Pancreas (tissue), 10 donors: Measurements from ENCODE around the gene SH2D4B. TPM values are rescaled to one million over a fixed set of nuclear protein-coding genes. Genes with fewer than 3 reads are reported as not detected.
A peak's percentile ranks its signal among the peaks of the same experiment; 100 is the strongest.

Source experiments
- ATAC-seq, 4 donors: fragments of 200-7000 bp; cut with Tn5 transposase; one replicate each; pipeline versions ENCODE4 v1.8.0 to v1.9.1; 2020; ENCODE audit warnings: mild to moderate bottlenecking in 4 of 4, moderate library complexity in 4 of 4
- DNase-seq, 6 donors: peaks; one replicate each; pipeline ENCODE4 v3.0.0-alpha.2; 2020
- FAIRE-seq: peaks from 2 replicates; lab custom pipeline; 2012; peaks lifted over from hg19 to GRCh38; lab: Jason Lieb, UNC
- H3K27ac ChIP-seq, 4 donors: fragments of 200-600 bp; sonication (generic); 1 replicate in 3 of 4; 2 replicates in 1 of 4; pipeline versions ENCODE4 v1.5.0 to v1.8.0; 2020
- H3K27me3 ChIP-seq, 4 donors: fragments of 200-600 bp; one replicate each; pipeline ENCODE4 v1.8.0; 2021
- H3K36me3 ChIP-seq, 3 donors: fragments of 200-600 bp; sonication (generic) in 1 of 3; one replicate each; pipeline versions ENCODE4 v1.5.0 to v1.8.0; 2020 to 2021
- H3K4me1 ChIP-seq, 3 donors: fragments of 200-600 bp; one replicate each; pipeline ENCODE4 v1.8.0; 2021
- H3K4me3 ChIP-seq, 4 donors: fragments of 200-600 bp; sonication (generic) in 2 of 4; one replicate each; pipeline versions ENCODE4 v1.5.0 to v1.8.0; 2020 to 2021
- H3K9me3 ChIP-seq, 4 donors: fragments of 200-600 bp; one replicate each; pipeline ENCODE4 v1.8.0; 2021
- WGBS, 2 donors: extraction: QIAGEN DNeasy Blood & Tissue Kit; methylation state at CpG; one replicate each; pipeline ENCODE4 v1.1.7; 2013; 5-methylcytosine and 5-hydroxymethylcytosine counted together
- intact Hi-C, 3 donors: fragments of 100-400 bp; cut with DNase I; formaldehyde crosslinking; loops; one replicate each; pipeline versions ENCODE4 v1.11.1 to v1.14.2; 2022
- polyA plus RNA-seq, 2 donors: library from polyadenylated mRNA; stranded (reverse); fragments of 200-250 nt; gene quantifications; one replicate each; pipeline ENCODE4 v1.2.3, GENCODE V29; 2013
- total RNA-seq, 6 donors: library from RNA; stranded (reverse); fragmentation: NEBNext Ultra II Directional in 4 of 6; extraction: Animal tissue kit (Norgen Biotek cat#: 25700) in 4 of 6; gene quantifications; one replicate each; pipeline versions ENCODE4 v1.2.1 to v1.2.4, GENCODE V29; 2021 to 2023
- TF ChIP-seq, protein P1 (sequence below), 4 donors: fragments of 200-600 bp; sonication (generic) in 3 of 4; IDR thresholded peaks; one replicate each; pipeline versions ENCODE4 v1.5.0 to v1.8.0; 2021; ENCODE audit warnings: antibody characterized with exemption in 4 of 4
- donor health status: healthy with polysubstance abuse.
- donor health status: DM: no; HTN: no; CAD: no; lungs with moderate emphysema.
- donor health status: DM: no; HTN: no; CAD: no.
- donor health status: control.
- donor health status: control.
- donor health status: Bipolar disorder and iron deficiency.
- donor health status: DM: yes; HTN: yes; CAD: no.
- donor health status: DM: no; HTN: no; CAD: no.
- donor health status: DM: no; HTN: no; CAD: no.
- donor health status: DM: yes; HTN: yes; CAD: no.

The SH2D4B gene
- total and polyA plus RNA-seq, 8 donors, result 0.02 TPM; not detected in 7

GRCh38 chr10:80598084-80598798, 60.5 kb downstream of the SH2D4B start:
- intact Hi-C loops, result no loop called here
- TF ChIP-seq, protein P1, sequence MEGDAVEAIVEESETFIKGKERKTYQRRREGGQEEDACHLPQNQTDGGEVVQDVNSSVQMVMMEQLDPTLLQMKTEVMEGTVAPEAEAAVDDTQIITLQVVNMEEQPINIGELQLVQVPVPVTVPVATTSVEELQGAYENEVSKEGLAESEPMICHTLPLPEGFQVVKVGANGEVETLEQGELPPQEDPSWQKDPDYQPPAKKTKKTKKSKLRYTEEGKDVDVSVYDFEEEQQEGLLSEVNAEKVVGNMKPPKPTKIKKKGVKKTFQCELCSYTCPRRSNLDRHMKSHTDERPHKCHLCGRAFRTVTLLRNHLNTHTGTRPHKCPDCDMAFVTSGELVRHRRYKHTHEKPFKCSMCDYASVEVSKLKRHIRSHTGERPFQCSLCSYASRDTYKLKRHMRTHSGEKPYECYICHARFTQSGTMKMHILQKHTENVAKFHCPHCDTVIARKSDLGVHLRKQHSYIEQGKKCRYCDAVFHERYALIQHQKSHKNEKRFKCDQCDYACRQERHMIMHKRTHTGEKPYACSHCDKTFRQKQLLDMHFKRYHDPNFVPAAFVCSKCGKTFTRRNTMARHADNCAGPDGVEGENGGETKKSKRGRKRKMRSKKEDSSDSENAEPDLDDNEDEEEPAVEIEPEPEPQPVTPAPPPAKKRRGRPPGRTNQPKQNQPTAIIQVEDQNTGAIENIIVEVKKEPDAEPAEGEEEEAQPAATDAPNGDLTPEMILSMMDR (IDR thresholded peaks at IDR 0.05), result no peak
- Histone ChIP-seq H3K27me3 (no peaks in the 10 kb centered on the region), H3K36me3 (no peaks in the 10 kb centered on the region), H3K9me3 (no peaks in the 10 kb centered on the region), H3K4me1 (no peaks in the 10 kb centered on the region), H3K4me3 (no peak overlapping the region), H3K27ac (no peak overlapping the region)
- ATAC-seq, result peak in 1 of 4 donors; percentile 32
- 66 to 70% methylated on average over 3 of the region's 3 CpGs for WGBS, 2 donors
- no peak for DNase-seq
- no peak for FAIRE-seq

DNA sequence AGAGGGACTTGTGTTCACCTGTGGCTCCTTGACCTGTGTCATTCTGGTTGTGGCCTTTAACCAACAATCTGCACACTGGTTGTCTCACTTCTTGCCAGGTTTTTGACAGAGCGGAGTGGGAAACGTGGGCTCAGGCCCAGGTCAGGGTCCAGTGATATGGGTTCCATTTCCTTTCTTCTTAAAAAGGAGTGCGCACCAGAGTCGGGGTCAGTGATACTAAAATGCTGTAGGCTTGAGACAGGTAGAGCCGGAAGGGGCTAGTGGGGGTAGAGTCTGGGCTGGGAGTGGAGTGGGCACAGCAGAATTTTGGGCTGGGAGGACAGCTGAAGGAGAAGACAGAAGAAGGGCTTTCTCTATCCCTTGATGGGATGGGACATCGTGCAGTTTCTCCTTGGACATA, 61.2 kb downstream of the SH2D4B start:
- 79 to 85% methylated on average over 6 of the region's 6 CpGs for WGBS, 2 donors
- Histone ChIP-seq H3K4me1 (no peaks in the 10 kb centered on the region), H3K27ac (no peak overlapping the region), H3K9me3 (no peaks in the 10 kb centered on the region), H3K4me3 (no peak overlapping the region), H3K36me3 (no peaks in the 10 kb centered on the region), H3K27me3 (no peaks in the 10 kb centered on the region)
- no peak for DNase-seq
- TF ChIP-seq, protein P1 (IDR thresholded peaks at IDR 0.05), result no peak
- ATAC-seq, result no peak
- intact Hi-C loops, result no loop called here
- no peak for FAIRE-seq

GRCh38 chr10:80599424-80599847, 61.7 kb downstream of the SH2D4B start:
- no peaks in the 10 kb centered on the region for H3K4me1 ChIP-seq
- no peaks in the 10 kb centered on the region for H3K27me3 ChIP-seq
- FAIRE-seq (no peak), ATAC-seq (peak in 3 of 4 donors; percentile 43 to 78 (median 71)), DNase-seq (no peak)
- H3K9me3 ChIP-seq, result no peaks in the 10 kb centered on the region
- H3K27ac ChIP-seq, result no peak overlapping the region
- intact Hi-C loops, result no loop called here
- no peaks in the 10 kb centered on the region for H3K36me3 ChIP-seq
- TF ChIP-seq, protein P1 (IDR thresholded peaks at IDR 0.05), result peak in 3 of 4 donors; percentile 10 to 22 (median 21)
- no peak overlapping the region for H3K4me3 ChIP-seq
- 39 to 42% methylated on average over 8 of the region's 8 CpGs for WGBS, 2 donors

DNA sequence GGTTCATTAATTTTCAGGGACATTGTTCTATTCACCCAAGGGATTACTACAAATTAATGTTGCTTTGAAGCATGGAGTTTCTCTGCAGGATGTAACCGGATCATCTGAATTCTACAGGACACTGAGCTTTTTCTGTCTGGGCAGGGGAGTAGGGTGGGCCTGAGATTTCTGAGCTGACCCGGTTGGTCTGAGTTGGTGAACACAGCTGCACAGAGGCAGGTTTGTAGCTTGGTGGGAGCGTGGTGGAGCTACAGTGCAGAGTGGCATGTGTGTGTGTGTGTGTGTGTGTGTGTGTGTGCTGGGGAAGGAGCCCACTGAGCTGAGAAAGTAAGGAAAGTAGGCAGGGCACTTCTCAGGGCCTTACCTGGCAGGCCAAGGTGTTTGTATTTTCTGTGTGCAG, 62.6 kb downstream of the SH2D4B start:
- Histone ChIP-seq H3K36me3 (no peaks in the 10 kb centered on the region), H3K9me3 (no peaks in the 10 kb centered on the region), H3K4me1 (no peaks in the 10 kb centered on the region), H3K4me3 (no peak overlapping the region), H3K27me3 (no peaks in the 10 kb centered on the region), H3K27ac (no peak overlapping the region)
- intact Hi-C loops, result no loop called here
- ATAC-seq (no peak), DNase-seq (no peak), FAIRE-seq (no peak)
- TF ChIP-seq, protein P1 (IDR thresholded peaks at IDR 0.05), result no peak
- 75 to 76% methylated on average over 3 of the region's 3 CpGs for WGBS, 2 donors

DNA sequence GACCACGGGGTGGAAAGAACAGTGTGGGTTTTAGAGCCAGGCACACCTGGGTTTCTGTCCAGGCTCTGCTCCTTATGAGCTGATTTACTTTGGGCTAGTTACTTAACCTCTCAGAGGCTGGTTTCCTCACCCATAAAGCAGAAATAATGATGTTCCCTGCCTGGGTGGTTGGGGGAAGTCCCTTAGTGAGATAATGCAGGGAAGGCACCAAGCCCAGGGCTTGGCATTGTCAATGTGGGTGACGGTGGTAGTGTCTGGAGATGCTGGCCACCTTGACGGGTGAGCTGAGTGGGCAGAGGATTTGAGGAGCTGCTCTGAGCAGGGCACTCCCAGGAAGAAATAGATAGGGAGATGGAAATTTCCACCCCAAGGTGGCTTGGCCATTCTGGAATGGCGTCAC, 65.2 kb downstream of the SH2D4B start:
- WGBS, 2 donors, result 89 to 90% methylated on average over 4 of the region's 4 CpGs
- TF ChIP-seq, protein P1 (IDR thresholded peaks at IDR 0.05), result no peak

More for the DNA sequence above, 65.2 kb downstream of the SH2D4B start:
- no peaks in the 10 kb centered on the region for H3K4me1 ChIP-seq
- no peaks in the 10 kb centered on the region for H3K27me3 ChIP-seq
- FAIRE-seq (no peak), ATAC-seq (no peak), DNase-seq (no peak)
- H3K9me3 ChIP-seq, result no peaks in the 10 kb centered on the region
- H3K27ac ChIP-seq, result no peak overlapping the region
- H3K4me3 ChIP-seq, result no peak overlapping the region
- intact Hi-C loops, result no loop called here
- no peaks in the 10 kb centered on the region for H3K36me3 ChIP-seq
